Measurements from ENCODE around the gene GPR171.

GPR171 gene

GRCh38 chr3:151213151-151213550 is 10.1 kb upstream of the GPR171 start:
- no peak for DNase-seq

- no peak for DNase-seq
Observed at GRCh38 chr3:151210676-151211381, 7.8 kb upstream of the GPR171 start.

GRCh38 chr3:151209654-151210053 is 6.6 kb upstream of the GPR171 start:
- no peak for DNase-seq

GRCh38 chr3:151206201-151206600 is 3.2 kb upstream of the GPR171 start:
- no peak for DNase-seq

- no peak for DNase-seq
Observed at GRCh38 chr3:151205482-151205881, 2.5 kb upstream of the GPR171 start.

GRCh38 chr3:151204530-151205402 is 1.8 kb upstream of the GPR171 start:
- no peak for DNase-seq

GRCh38 chr3:151201051-151201730 is 1.8 kb downstream of the GPR171 start:
- DNase-seq, result no peak

- DNase-seq, result no peak
Observed at GRCh38 chr3:151200586-151200985, 2.4 kb downstream of the GPR171 start.

- no peak for DNase-seq
Observed at GRCh38 chr3:151199554-151200438, 3.2 kb downstream of the GPR171 start.

- no peak for DNase-seq
Observed at GRCh38 chr3:151198849-151199248, 4.2 kb downstream of the GPR171 start.

GRCh38 chr3:151197981-151198767 is 4.8 kb downstream of the GPR171 start:
- DNase-seq, result no peak

- DNase-seq, result no peak
Observed at GRCh38 chr3:151197228-151197627, 5.8 kb downstream of the GPR171 start.

- DNase-seq, result no peak
Observed at GRCh38 chr3:151196434-151196833, 6.6 kb downstream of the GPR171 start.

GRCh38 chr3:151195826-151196225 is 7.2 kb downstream of the GPR171 start:
- DNase-seq, result no peak

GRCh38 chr3:151192545-151192944 is 10.5 kb downstream of the GPR171 start:
- no peak for DNase-seq

- DNase-seq, result no peak
Observed at GRCh38 chr3:151191095-151191494, 11.9 kb downstream of the GPR171 start.

- DNase-seq, result no peak
Observed at GRCh38 chr3:151183265-151183671, 19.7 kb downstream of the GPR171 start.

GRCh38 chr3:151182349-151183079 is 20.5 kb downstream of the GPR171 start:
- DNase-seq, result no peak

GRCh38 chr3:151178208-151178845 is 24.7 kb downstream of the GPR171 start:
- no peak for DNase-seq

GRCh38 chr3:151175952-151176351 is 27.1 kb downstream of the GPR171 start:
- no peak for DNase-seq

- DNase-seq, result no peak
Observed at GRCh38 chr3:151174351-151174750, 28.7 kb downstream of the GPR171 start.
